SK-N-DZ (cell line): ENCODE measurements around the gene YEATS2. TPM values are rescaled to one million over a fixed set of nuclear protein-coding genes. Genes with fewer than 3 reads are reported as not detected.
"Not testable (repeated sequence)": the region's sequence is repeated elsewhere in the genome, so short reads cannot be mapped to it uniquely, and the experiment has no call there.

ENCODE experiments used
- DNase-seq: peaks from one replicate; pipeline ENCODE4 v3.0.0-alpha.2; 2015; ENCODE audit warnings: low spot score
- polyA plus RNA-seq, 2 experiments: library from polyadenylated mRNA; depleted of rRNA; stranded (reverse); fragments of >200 nt; gene quantifications; 2 replicates each; pipeline ENCODE4 v1.2.3, GENCODE V29; 2014

YEATS2 gene
- polyA plus RNA-seq (2014; cell fraction: cytosol; rRNA removed): 50.2 and 63.6 TPM in 2 replicates
- 60.2 and 75.8 TPM in 2 replicates for polyA plus RNA-seq (2014; cell fraction: nucleus; rRNA removed)

DNA sequence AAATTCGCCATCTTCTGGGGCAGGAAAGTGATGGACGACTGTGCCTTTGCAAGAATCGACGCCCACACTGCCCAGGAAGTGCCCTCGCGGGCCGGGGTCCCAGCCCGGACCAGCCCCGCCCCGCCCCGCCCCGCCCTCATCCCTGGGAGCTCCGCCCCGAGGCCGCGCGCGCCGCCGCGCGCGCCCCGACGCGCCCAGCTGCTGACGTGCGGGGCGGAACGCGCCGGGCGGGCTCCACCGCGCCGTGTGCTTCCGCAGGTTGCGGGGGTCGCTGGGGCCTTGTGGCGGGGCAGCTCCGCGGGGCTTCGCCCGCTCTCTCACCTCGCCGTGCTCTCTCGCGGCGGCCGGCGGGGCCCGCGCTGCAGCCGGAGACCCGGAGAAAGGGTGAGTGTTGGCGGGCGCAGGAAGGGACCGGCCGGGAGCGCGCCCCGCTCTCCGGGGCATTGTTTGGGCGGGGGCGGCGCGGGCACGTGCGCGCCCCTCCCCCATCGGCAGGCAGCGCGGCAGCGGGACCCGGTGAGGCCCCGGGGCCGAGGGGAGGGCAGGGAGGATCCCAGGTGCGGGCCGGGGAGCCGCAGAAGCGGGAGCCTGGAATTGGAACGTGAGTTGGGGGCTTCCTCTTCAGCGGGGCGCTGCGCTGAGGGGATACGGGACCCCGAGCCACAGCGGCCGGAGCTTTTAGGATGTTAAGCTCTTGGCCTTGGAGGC, at the start of gene YEATS2:
Gene YEATS2 (plus strand): TSS at position 188 of the 708 bp plus-strand sequence. CDS start 17,366 bp downstream, outside the sequence.
- peak; percentile 77 for DNase-seq

- no peak for DNase-seq
Observed at GRCh38 chr3:183650554-183650953, 47.0 kb upstream of the YEATS2 start.

- no peak for DNase-seq
Observed at GRCh38 chr3:183653209-183654064, 44.2 kb upstream of the YEATS2 start.

- DNase-seq: no peak
Observed at GRCh38 chr3:183654727-183655126, 42.9 kb upstream of the YEATS2 start.

DNA sequence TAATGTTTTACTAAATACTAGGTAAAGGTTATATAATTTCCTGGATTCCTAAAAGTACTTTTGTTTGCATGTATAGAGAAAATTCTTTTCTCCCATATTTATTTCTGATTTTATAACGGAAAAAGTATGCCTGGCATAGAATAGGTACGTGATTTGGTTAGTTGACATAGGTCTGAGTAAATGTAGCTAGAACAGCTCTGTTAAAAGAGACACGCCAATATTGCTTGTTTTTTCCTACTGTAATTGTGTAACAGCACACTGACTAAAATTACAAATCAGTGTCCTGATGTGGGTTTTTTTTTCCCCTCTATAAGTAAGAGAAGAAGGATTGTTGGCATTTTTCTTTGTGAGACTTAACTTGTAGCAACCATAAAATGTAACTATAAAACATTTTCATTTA, 35.5 kb upstream of the YEATS2 start:
- no peak for DNase-seq

DNA sequence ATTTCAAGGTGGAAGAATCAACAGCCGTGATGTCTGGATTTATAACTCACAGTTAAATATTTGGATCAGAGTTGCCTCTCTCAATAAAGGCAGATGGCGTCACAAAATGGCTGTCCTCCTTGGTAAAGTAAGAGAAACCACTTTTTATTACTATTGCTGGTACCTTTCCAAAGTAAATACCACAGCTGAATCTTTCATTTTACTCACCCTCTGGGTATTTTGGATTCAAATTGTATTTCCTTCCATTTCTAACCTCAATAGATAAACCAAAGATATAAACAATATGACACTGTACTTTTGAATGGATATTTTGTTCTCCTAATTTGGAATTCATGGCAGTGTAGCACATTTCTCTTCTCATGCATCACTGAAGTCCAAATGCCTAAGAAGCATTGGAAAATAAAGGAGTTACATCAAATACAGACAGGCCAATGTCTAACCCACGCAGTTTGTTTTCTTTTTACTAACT, 32.6 kb upstream of the YEATS2 start:
- DNase-seq: no peak

- DNase-seq: no peak
Observed at GRCh38 chr3:183680061-183680460, 17.5 kb upstream of the YEATS2 start.

DNA sequence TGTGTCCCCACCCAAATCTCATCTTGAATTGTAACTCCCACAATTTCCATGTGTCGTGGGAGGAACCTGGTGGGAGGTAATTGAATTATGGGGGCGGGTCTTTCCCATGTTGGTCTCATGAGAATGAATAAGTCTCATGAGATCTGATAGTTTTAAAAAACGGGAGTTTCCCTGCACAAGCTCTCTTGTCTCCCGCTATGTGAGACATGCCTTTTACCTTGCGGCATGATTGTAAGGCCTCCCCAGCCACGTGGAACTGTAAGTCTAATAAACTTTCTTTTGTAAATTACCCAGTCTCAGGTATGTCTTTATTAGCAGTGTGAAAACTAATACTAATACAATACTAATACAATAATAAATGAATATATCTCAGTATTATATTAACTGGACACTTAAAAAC, 9.9 kb upstream of the YEATS2 start:
- no peak for DNase-seq

DNA sequence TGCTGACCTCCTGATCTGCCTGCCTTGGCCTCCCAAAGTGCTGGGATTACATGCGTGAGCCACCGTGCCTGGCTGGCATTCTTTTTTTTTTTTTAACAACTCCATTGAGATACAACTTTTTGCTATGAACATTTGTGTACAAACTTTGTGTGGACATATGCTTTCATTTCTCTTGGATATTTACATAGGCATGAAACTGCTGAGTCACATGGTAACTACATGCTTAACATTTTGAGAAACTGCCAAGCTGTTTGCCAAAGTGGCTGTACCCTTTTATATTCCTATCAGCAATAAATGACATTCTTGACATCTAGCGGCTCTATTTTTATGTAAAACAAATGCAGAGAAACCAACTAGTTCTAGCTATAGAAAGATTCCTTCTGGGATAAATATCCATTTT, 8.7 kb upstream of the YEATS2 start:
- no peak for DNase-seq

- DNase-seq: not testable (repeated sequence)
Observed at GRCh38 chr3:183689621-183690020, 8.0 kb upstream of the YEATS2 start.

GRCh38 chr3:183690402-183690995, 7.1 kb upstream of the YEATS2 start:
- DNase-seq: no peak

DNA sequence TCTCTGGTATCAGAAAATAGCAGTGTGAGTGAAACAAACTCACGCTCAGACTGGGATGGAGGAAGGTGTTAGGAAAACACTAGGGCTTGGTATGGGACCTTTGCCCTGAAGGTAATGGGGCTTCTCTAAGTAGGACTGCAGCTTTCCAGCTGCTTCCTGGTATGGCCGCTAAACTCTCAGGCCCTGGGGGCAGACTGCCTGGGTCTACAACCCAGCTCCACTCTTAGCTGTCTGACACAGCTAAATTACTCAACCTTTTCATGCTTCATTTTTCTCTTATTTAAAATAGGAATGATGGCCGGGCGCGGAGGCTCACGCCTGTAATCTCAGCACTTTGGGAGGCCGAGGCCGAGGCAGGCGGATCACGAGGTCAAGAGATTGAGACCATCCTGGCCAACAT, 5.2 kb upstream of the YEATS2 start:
- no peak for DNase-seq

DNA sequence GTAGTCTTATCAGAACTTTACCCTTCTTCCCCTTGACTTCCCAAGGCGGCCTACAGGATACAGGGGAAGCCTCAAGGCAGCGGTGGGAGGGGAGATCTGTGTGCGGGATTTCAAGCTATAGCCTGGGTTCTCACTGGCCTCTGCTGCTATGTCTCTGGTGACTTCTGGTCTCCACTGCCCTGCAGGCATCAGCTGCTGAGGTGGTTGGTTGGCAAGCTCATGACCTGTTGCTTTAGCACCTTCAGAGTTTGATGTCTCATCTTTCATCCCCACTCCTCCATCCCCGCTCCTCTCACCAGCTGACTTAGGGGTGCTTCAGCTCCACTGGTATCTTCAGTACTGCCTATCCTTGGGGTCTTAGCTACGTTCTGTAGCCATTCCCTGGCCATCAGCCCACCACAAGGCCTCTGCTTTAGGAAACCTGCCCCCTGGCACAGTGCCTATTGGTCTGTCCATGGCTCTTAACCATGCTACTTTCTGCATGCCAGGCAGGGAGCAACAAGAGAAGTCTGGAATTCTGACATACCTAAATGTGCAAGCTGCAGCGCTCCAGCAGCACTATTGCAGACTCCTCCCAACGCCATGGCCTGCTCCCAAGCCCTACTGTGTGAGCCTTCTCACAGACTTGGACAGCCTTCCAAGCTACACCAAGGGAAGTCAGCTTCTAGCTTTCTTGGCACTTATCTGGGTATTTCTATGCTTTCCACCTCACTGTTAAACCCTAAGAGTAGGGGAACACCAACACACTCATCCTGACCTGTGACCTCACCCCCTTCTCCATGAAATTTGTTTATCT, 1.8 kb upstream of the YEATS2 start:
- DNase-seq: no peak

DNA sequence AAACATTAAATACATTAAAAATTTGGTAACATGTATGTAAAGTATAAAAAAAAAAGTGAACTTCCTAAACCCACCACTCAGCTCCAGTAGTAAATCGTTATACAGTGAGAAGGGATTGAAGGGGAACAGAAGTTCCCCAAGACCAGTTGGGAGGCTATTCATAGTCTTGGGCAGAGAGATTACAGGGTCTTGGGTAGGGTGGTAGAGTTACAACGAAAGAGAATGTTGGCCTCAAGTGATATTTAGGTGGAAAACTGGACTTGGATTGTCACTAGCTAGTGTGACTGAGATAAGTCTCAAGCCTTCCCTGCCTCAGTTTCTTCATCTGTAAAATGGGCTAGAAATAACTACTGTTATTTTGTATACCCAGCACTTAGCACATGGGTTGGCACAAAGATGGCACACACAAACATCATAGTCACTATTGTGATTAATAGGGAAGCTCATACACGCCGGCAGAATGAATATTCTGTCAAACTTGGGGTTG, 431 bp upstream of the YEATS2 start:
- DNase-seq: no peak

- DNase-seq: peak; percentile 59
Observed at GRCh38 chr3:183698318-183698751, 738 bp downstream of the YEATS2 start.

DNA sequence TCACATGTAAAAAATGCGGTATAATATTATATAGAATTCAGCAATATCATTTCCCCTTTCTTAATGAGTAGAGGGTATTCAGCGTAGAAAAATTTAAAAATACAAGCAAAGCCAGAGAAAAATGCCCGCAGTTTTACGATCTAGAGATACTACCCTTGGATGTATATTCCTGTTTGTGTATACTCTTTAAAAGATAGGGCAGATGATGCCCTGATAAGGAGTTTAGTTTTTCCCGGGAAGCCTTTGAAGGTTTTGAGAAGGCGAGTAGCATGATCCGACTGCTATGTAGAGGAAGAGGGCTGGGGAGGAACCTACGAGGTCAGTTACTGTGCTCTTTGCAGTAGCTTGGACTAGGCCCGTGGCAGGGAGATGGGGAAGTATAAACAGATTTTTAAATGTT, 1.2 kb downstream of the YEATS2 start:
- peak; percentile 32 for DNase-seq

GRCh38 chr3:183699238-183699947, 1.8 kb downstream of the YEATS2 start:
- DNase-seq: peak; percentile 24

DNA sequence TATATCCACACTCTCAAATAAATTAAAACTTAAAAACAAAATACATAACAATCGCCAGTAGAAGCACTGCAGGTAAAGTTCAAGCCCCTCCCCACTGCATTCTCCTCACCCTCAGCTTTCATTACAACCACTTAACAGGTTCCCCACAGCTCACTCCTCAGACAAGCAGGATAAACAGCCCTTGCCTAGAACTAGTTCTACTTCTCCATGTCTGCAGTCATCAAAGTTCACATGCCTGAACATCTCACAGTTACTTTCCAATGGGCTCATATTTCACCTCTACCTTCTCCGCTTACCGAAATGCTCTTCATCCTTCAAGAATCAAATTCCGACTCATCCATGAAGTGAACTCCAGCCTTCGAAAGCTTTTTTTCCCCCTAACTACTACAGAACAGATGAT, 4.1 kb downstream of the YEATS2 start:
- DNase-seq: no peak

DNA sequence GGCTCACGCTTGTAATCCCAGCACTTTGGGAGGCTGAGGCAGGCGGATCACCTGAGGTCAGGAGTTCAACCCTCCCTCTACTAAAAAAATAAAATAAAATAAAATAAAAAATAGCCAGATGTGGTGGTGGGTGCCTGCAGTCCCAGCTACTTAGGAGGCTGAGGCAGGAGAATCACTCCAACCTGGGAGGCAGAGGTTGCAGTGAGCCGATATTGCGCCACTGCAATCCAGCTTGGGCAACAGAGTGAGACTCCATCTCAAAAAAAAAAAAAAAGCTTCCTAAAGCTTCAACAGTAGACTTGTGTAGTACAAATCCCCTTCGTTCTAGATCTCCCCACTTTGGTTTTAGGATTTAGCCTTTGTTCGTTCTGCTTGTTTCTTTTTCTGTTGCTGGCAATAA, 6.3 kb downstream of the YEATS2 start:
- DNase-seq: not testable (repeated sequence)

DNA sequence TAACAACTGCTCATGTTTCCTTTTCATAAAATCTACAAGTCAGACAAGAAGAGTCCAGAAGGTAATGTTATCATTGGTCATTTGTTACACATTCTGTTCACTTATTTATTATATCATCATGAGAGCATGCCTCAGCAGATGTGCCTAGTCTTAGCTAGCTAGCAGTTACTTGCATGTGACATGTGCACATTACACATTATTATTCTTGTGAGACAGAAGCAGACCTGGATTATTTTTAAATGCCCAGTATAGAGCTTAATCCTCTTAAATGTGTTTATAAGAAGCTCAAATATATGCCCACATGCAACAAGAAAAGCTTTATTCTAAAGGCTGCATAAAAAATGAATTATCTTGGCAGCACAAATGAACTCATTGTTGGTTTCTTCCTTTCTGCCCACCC, 12.6 kb downstream of the YEATS2 start:
- no peak for DNase-seq
